Stimulated activated CD4-positive, alpha-beta T cell treated with anti-CD3 and anti-CD28 coated beads, Interleukin-2, amount 100 ng/mL, for 4 hours (primary cell): ENCODE results near the gene GEMIN5.

Experiments used
- DNase-seq: peaks from one replicate; pipeline ENCODE4 v3.0.0-alpha.2; 2020; ENCODE audit warnings: low read depth

Gene GEMIN5

GRCh38 chr5:154850255-154851062 lies 87.6 kb downstream of the GEMIN5 start, which contains the start of gene FAXDC2:
TSS of gene FAXDC2 (minus strand) at chr5:154850603. CDS start at chr5:154838178, 12,425 bp downstream.
- DNase-seq, result no peak

DNA sequence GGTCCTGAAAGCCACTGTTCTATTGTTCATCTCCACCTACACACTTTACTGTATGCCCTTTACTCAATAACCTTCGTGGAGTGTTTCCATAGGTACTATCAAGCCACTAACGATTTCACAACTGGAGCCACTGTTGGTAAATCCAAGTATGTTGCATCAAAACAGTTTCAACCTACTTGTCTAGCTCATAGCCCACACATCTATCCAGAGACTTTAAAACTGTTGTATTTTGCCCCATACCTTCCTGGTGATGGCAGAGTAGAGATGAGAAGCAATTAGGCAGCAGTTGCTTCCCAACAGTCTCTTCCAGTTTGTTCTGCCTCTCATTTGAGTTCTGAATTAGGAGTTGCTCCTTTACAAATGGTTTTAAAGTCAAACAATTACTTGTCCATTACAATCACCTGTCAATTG lies 88.2 kb downstream of the GEMIN5 start:
- no peak for DNase-seq

DNA sequence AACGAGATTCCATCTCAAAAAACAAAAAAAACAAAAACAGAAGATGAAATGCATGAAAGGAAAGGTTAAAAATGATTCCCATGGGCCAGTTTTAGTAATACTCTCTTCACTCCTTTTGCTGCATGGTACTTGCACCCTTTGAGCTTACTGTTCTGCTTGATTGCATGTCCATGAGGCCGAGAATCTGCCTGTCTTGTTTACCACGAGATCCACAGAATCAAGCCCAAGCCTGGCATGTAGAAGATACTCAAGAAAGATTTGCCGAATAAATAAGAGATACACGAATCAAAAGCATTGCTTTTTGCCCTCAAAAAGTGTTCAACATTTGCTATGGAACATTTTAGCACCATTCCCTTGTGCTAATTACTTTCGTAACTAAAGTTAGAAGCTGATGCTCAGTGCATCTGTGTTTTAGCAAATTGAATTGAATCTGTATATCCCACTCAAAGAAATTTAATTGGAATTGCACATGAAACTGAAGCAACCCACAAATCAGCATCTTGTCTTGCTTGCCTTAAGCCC lies 88.7 kb downstream of the GEMIN5 start:
- no peak for DNase-seq

DNA sequence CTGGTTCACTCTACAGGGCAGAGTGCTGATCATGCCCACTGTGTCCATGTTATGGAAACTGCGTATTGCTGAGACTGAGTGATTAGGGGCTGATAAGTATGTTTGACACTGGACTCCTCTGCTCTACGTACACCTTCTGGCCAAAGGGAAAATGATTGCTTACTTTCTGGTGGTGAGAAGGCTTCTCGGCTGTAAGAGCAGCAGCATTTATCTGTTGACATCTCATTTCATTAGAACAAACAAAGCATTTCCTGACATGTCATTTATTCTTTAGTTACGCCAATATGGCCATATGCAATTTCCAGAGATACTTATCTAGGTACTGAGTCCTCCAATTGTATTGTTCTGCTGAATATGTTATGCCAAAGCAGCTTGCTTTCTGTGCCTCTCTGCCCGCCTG lies 93.2 kb downstream of the GEMIN5 start:
- DNase-seq, result no peak

DNA sequence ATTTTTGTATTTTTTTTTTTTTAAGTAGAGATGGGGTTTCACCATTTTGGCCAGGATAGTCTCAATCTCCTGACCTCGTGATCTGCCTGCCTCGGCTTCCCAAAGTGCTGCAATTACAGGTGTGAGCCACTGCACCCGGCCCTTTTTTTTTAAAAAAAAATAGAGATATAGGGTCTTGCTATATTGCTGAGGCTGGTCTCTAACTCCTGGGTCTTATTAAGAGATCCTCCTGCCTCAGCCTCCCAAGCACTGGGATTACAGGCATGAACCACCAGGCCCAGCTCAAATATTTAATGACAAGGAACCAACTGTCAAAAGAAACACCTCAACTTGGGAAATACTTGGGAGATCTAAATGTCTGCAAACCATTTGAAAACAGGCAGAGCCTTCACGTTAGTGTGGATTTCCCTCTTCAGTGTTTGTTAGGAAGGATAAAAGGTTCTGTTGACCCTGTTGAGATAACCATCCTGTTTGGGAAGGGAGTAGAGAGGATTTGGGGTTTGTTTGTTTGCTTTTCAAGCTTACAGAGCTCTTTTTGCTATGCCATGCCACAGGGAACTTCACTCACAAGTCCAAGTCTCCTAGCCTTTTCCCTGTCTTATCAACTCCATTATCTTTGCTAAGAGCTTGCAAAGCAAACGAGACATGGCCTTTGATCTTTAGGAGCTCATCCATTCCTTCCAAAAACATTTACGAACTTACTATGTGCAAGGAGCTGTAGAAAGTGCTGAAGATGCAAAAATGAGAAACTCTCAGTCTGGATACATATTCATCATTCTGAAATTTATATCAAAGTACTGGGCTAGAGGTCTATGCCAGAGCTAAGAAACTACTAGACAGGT lies 95.1 kb downstream of the GEMIN5 start:
- no peak for DNase-seq

GRCh38 chr5:154841273-154841661 lies 96.7 kb downstream of the GEMIN5 start:
- DNase-seq, result no peak

DNA sequence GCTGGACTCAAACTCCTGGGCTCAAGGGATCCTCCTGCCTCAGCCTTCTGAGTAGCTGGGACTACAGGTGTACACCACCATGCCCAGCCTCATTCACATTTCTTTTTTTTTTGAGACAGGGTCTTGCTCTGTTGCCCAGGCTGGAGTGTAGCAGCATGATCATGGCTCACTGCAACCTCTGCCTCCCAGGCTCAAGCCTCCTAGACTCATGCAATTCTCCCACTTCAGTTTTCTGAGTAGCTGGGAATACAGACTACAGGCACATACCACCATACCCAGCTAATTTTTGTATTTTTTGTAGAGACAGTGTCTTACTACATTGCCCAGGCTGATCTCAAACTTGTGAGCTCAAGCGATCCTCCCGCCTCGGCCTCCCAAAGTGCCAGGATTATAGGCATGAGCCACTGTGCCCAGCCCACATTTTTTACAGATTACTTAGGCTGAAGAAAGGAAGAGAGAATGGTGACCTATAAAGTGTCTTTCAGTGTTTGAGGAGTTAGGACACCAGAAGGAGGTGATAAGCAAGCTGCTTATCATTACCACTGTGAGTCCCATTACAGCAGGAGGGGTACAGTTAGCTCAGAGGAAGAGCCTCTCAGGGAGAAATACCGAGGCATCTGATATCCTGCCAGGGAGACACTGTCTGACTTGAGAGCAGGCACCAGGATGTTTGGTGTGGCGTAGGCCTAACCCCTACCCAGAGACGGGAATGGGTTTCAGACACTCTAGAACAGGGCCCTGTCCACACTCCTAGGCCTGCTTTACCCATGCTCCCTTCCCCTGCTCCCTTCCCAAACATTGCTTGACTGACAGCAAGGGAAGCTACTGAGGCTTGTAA lies 97.4 kb downstream of the GEMIN5 start:
- no peak for DNase-seq
